22Rv1 (cell line): ENCODE results near the gene TXNDC12.

Source experiments
- ZFX ChIP-seq: fragments of 450-650 bp; IDR thresholded peaks from 2 replicates; pipeline ENCODE4 v1.6.1; 2017; ENCODE audit warnings: antibody characterized with exemption, borderline replicate concordance
- TF ChIP-seq, protein P1 (sequence below): fragments of 450-650 bp; IDR thresholded peaks from 2 replicates; pipeline ENCODE4 v1.5.1; 2017; ENCODE audit warnings: mild to moderate bottlenecking

DNA sequence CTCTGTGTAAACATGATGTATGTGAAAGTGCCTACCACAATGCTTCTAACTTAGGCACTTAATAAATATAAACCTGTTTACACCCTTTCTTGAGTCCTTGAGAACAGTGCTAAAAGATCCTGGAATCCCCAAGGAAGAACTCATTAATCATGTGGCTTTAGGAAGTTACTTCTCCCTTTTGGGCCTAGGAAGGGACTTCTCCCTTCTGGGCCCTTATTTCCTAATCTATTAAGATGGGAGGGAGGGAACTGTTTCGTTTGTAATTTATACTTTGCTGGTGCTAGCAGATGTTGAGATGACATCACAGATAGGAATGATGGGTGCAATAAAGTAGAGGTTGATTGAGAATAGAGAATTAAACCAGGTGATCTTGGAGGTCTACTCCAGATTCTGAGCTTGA is 2.3 kb upstream of the TXNDC12 start:
- TF ChIP-seq, protein P1, sequence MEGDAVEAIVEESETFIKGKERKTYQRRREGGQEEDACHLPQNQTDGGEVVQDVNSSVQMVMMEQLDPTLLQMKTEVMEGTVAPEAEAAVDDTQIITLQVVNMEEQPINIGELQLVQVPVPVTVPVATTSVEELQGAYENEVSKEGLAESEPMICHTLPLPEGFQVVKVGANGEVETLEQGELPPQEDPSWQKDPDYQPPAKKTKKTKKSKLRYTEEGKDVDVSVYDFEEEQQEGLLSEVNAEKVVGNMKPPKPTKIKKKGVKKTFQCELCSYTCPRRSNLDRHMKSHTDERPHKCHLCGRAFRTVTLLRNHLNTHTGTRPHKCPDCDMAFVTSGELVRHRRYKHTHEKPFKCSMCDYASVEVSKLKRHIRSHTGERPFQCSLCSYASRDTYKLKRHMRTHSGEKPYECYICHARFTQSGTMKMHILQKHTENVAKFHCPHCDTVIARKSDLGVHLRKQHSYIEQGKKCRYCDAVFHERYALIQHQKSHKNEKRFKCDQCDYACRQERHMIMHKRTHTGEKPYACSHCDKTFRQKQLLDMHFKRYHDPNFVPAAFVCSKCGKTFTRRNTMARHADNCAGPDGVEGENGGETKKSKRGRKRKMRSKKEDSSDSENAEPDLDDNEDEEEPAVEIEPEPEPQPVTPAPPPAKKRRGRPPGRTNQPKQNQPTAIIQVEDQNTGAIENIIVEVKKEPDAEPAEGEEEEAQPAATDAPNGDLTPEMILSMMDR = no peak
- TF ChIP-seq ZFX = no peak
